HepG2 (cell line): ENCODE results near the gene CD151. TPM values are rescaled to one million over a fixed set of nuclear protein-coding genes. Genes with fewer than 3 reads are reported as not detected.

Experiments
- BCL3 ChIP-seq: sonication (generic); formaldehyde crosslinking; IDR thresholded peaks from 2 replicates; pipeline ENCODE4 v1.5.1; 2020; ENCODE audit warnings: mild to moderate bottlenecking, missing genetic modification reagents, moderate library complexity
- FOXK1 ChIP-seq: sonication (generic); formaldehyde crosslinking; IDR thresholded peaks from 2 replicates; pipeline ENCODE4 v1.4.0; 2020; ENCODE audit warnings: low read depth, missing genetic modification reagents, borderline replicate concordance
- FOXO4 ChIP-seq: sonication (generic); formaldehyde crosslinking; conservative IDR thresholded peaks from 2 replicates; pipeline ENCODE4 v1.8.1; 2023; ENCODE audit warnings: missing genetic modification reagents
- HIC2 ChIP-seq: sonication (generic); formaldehyde crosslinking; IDR thresholded peaks from 2 replicates; pipeline ENCODE4 v1.9.0; 2022; ENCODE audit warnings: low read depth, missing genetic modification reagents
- HNF4G ChIP-seq, 2 experiments: sonication (generic) in 1 of 2; formaldehyde crosslinking in 1 of 2; IDR thresholded peaks; 2 replicates each; pipeline versions ENCODE4 v1.4.0 to v1.6.1; 2011 to 2020; ENCODE audit warnings: borderline replicate concordance in 2 of 2, low read depth in 2 of 2, mild to moderate bottlenecking in 2 of 2, low read length in 1 of 2, missing genetic modification reagents in 1 of 2, moderate library complexity in 1 of 2
- MAX ChIP-seq: IDR thresholded peaks from 2 replicates; pipeline ENCODE4 v1.6.1; 2012; ENCODE audit warnings: inconsistent platforms
- POLR2AphosphoS5 ChIP-seq: IDR thresholded peaks from 2 replicates; pipeline ENCODE4 v1.6.1; 2012; ENCODE audit warnings: low read depth, low read length
- RBM39 ChIP-seq: fragments of 200-400 bp; formaldehyde crosslinking; IDR thresholded peaks from one replicate; pipeline ENCODE4 v1.6.1; 2018; ENCODE audit warnings: antibody characterized with exemption, mild to moderate bottlenecking, low read depth, low read length; ENCODE audit not compliant: poor library complexity, severe bottlenecking
- RCOR2 ChIP-seq: IDR thresholded peaks from 2 replicates; pipeline ENCODE4 v1.6.1; 2016; ENCODE audit warnings: missing biosample characterization, missing genetic modification reagents
- ZBTB39 ChIP-seq: sonication (generic); formaldehyde crosslinking; IDR thresholded peaks from 2 replicates; pipeline ENCODE4 v1.5.0; 2020; ENCODE audit warnings: missing genetic modification reagents
- ZGPAT ChIP-seq: IDR thresholded peaks from 2 replicates; pipeline ENCODE4 v1.6.1; 2016; ENCODE audit warnings: mild to moderate bottlenecking
- polyA plus RNA-seq, 8 experiments: library from polyadenylated mRNA; depleted of rRNA in 3 of 8; stranded (reverse) in 7 of 8; unstranded in 1 of 8; fragments of >200 nt; fragmentation: Illumina TruSeq in 4 of 8; extraction: Trizol in 4 of 8; gene quantifications; 2 replicates each; pipeline versions ENCODE4 v1.2.1 to v1.2.3, GENCODE V29; 2011 to 2016; ENCODE audit warnings: low read depth in 4 of 8, missing spikeins in 1 of 8, mixed read lengths in 1 of 8; ENCODE audit not compliant: insufficient read depth in 1 of 8
- total RNA-seq, 5 experiments: library from RNA; depleted of rRNA; stranded (reverse); fragments of >200 nt; fragmentation: Illumina TruSeq; extraction: Trizol; gene quantifications; 2 replicates each; pipeline ENCODE4 v1.2.3, GENCODE V29; 2016; ENCODE audit warnings: low read depth in 1 of 5
- TF ChIP-seq, protein P1 (sequence below): sonication (generic); formaldehyde crosslinking; IDR thresholded peaks from 2 replicates; pipeline ENCODE4 v1.4.0; 2020; ENCODE audit warnings: missing genetic modification reagents, borderline replicate concordance
- TF ChIP-seq, protein P2 (sequence below): sonication (generic); formaldehyde crosslinking; IDR thresholded peaks from 2 replicates; pipeline ENCODE4 v1.4.0; 2020; ENCODE audit warnings: low read depth, mild to moderate bottlenecking, missing genetic modification reagents

The CD151 gene
- total and polyA plus RNA-seq, 2 of the 13 experiments (the other 11 are each of a cell fraction or from before 2014, with no cell fraction given) = 125 to 197 TPM

DNA sequence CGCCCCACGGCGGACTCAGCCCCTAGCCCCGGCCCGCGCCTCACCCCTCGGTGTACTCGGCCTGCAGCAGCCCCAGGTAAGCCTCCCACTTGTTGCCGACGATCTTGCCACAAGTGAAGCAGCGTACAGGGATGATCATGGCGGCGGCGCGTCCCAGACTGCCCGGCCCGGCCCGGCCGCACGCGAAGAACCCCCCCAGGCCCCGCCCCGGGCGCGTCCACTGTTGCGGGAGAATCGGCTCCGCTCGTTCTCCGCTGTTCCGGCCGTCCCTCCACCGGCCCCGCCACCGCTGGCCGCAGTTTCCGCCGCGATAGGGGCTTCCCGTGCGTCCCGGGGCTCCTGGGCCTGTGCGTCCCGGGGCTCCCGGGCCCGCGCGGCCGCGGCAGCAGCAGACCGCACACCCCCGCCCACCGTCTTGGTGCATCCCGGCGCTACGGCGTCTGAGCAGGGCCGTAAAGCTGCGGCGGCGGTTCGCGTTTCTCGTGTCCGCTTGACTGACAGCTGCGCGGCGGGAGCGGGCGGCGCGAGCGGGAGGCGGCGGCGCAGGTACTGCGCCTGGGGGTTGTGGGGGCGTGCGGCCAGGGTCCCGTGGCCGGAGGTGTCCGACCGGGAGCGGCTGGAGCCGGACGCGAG lies 9.7 kb downstream of the CD151 start, which contains the start of the genes POLR2L and TSPAN4 (continued):
- peak; percentile 97 for TF ChIP-seq MAX
- no peak for TF ChIP-seq HNF4G (IDR thresholded peaks at IDR 0.05; ENCODE audit: borderline replicate concordance, low read depth, low read length)
- no peak for TF ChIP-seq HNF4G (CRISPR knock-in tag; IDR thresholded peaks at IDR 0.05; ENCODE audit: borderline replicate concordance, low read depth)
- TF ChIP-seq FOXO4 (CRISPR knock-in tag) = no peak
- peak; percentile 97 for TF ChIP-seq POLR2AphosphoS5
- peak; percentile 19; the same call in 1 of the 2 replicates for TF ChIP-seq ZGPAT (CRISPR knock-in tag)
- TF ChIP-seq ZBTB39 = no peak; the same call in 1 of the 2 replicates
- TF ChIP-seq, protein P1, sequence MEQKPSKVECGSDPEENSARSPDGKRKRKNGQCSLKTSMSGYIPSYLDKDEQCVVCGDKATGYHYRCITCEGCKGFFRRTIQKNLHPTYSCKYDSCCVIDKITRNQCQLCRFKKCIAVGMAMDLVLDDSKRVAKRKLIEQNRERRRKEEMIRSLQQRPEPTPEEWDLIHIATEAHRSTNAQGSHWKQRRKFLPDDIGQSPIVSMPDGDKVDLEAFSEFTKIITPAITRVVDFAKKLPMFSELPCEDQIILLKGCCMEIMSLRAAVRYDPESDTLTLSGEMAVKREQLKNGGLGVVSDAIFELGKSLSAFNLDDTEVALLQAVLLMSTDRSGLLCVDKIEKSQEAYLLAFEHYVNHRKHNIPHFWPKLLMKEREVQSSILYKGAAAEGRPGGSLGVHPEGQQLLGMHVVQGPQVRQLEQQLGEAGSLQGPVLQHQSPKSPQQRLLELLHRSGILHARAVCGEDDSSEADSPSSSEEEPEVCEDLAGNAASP = no peak
- TF ChIP-seq HIC2 (CRISPR knock-in tag) = no peak
- TF ChIP-seq BCL3 (CRISPR knock-in tag) = peak; percentile 88; the same call in 1 of the 2 replicates
- no peak for TF ChIP-seq FOXK1 (CRISPR knock-in tag)
- TF ChIP-seq RCOR2 (CRISPR knock-in tag) = no peak
- TF ChIP-seq RBM39 = peak; percentile 81
- TF ChIP-seq, protein P2, sequence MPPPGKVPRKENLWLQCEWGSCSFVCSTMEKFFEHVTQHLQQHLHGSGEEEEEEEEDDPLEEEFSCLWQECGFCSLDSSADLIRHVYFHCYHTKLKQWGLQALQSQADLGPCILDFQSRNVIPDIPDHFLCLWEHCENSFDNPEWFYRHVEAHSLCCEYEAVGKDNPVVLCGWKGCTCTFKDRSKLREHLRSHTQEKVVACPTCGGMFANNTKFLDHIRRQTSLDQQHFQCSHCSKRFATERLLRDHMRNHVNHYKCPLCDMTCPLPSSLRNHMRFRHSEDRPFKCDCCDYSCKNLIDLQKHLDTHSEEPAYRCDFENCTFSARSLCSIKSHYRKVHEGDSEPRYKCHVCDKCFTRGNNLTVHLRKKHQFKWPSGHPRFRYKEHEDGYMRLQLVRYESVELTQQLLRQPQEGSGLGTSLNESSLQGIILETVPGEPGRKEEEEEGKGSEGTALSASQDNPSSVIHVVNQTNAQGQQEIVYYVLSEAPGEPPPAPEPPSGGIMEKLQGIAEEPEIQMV (CRISPR knock-in tag) = 0 out of 2 replicates have a peak, but pooled peaks have one; percentile 10
